Colonic mucosa (tissue), 4 donors: ENCODE measurements around the gene ATAD3B. TPM values are rescaled to one million over a fixed set of nuclear protein-coding genes. Genes with fewer than 3 reads are reported as not detected.

Experiments used
- DNase-seq: peaks from one replicate; pipeline ENCODE4 v3.0.0-alpha.2; 2020
- H3K27ac ChIP-seq: fragments of 200-600 bp; one replicate; pipeline ENCODE4 v1.8.0; 2021
- H3K27me3 ChIP-seq: fragments of 200-600 bp; one replicate; pipeline ENCODE4 v1.8.0; 2021
- H3K36me3 ChIP-seq: fragments of 200-600 bp; one replicate; pipeline ENCODE4 v1.8.0; 2021
- H3K4me1 ChIP-seq: fragments of 200-600 bp; one replicate; pipeline ENCODE4 v1.8.0; 2021; ENCODE audit warnings: mild to moderate bottlenecking
- H3K4me3 ChIP-seq: fragments of 200-600 bp; one replicate; pipeline ENCODE4 v1.8.0; 2021
- H3K9ac ChIP-seq, 2 donors: one replicate each; pipeline ENCODE4 v1.7.0; 2013; ENCODE audit warnings: control low read depth in 2 of 2, low read depth in 2 of 2, low read length in 2 of 2
- H3K9me3 ChIP-seq: fragments of 200-600 bp; one replicate; pipeline ENCODE4 v1.8.0; 2021
- CTCF ChIP-seq: fragments of 200-600 bp; IDR thresholded peaks from one replicate; pipeline ENCODE4 v1.8.0; 2022; ENCODE audit warnings: antibody characterized with exemption, mild to moderate bottlenecking
- intact Hi-C: fragments of 100-400 bp; cut with DNase I; formaldehyde crosslinking; loops from one replicate; pipeline ENCODE4 v1.14.1; 2022
- total RNA-seq, 2 donors: library from RNA; stranded (reverse); fragmentation: NEBNext Ultra II Directional in 1 of 2; extraction: Animal tissue kit (Norgen Biotek cat#: 25700) in 1 of 2; gene quantifications; one replicate each; pipeline ENCODE4 v1.2.1, GENCODE V29; 2021
- donor health status: healthy.
- donor health status: DM: no; HTN: no; CAD: no.
- donor health status: DM: no; HTN: no; CAD: no.

ATAD3B gene
- total RNA-seq, 2 donors from 2014 or later, result 16.6 to 62.9 TPM

DNA sequence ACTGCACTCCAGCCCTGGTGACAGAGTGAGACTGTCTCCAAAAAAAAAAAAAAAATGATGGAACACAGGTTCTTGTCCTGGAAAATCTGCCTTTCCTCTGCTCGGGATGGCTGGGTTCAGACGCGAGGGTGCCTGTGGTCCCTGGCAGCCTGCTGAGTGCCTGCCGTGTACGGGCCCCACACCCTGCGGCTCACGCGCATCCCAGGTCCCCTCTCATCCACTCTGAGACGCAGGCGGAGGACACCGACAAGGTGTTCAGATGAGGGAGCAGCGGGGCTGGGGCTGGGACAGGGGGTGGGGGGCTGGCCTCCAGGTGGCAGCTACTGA is 46.2 kb upstream of the ATAD3B start:
- H3K27ac ChIP-seq, result no peak overlapping the region
- TF ChIP-seq CTCF, result no peak
- H3K27me3 ChIP-seq, result peaks cover 7% of the 10 kb centered on the region
- no peaks in the 10 kb centered on the region for H3K36me3 ChIP-seq
- no peak overlapping the region for H3K4me3 ChIP-seq
- H3K9ac ChIP-seq, result no peak overlapping the region
- intact Hi-C loops, result no loop called here
- DNase-seq, result no peak
- H3K9me3 ChIP-seq, result no peaks in the 10 kb centered on the region
- H3K4me1 ChIP-seq, result no peaks in the 10 kb centered on the region

DNA sequence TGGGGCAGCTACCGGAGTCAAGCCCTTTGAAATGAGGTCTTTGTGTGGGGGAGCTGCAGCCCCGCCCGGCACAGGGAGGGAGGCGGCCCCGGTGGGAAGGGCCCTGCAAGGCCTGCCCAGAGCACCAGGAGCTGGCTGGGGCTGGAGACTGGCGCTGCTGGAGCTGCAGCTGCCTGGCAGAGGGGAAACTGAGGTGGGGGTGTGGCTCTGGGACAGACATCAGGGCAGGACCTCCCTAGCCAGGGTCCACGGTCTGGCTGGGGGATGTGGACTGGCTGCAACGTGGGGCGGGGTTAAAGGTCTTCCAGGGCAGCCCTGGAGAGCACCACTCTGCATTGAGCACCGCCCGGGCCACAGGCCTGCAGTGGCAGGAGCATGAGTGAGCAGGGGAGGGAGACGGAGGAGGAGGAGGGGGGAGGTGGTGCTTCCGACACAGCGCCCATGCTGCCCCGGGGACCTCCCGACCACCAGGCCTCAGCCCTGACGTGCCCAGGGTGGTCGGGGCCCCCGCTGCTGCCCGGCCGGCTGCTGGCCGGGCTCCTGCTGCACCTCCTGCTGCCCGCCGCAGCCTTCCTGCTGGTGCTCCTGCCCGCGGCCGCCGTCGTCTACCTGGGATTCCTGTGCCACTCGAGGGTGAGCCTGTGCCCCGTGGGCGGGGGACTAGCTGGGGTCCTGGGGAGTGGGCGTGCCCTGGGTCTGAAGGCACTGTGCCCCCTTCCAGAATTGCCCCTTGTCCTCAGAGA is 45.6 kb upstream of the ATAD3B start:
- peaks cover 7% of the 10 kb centered on the region for H3K27me3 ChIP-seq
- no peak overlapping the region for H3K4me3 ChIP-seq
- H3K36me3 ChIP-seq, result no peaks in the 10 kb centered on the region
- no peak overlapping the region for H3K27ac ChIP-seq
- no peak for DNase-seq
- H3K4me1 ChIP-seq, result no peaks in the 10 kb centered on the region
- intact Hi-C loops, result no loop called here
- TF ChIP-seq CTCF, result no peak
- no peak overlapping the region for H3K9ac ChIP-seq
- H3K9me3 ChIP-seq, result no peaks in the 10 kb centered on the region

GRCh38 chr1:1426496-1427105 is 45.0 kb upstream of the ATAD3B start:
- no peak overlapping the region for H3K9ac ChIP-seq
- TF ChIP-seq CTCF, result no peak
- no peaks in the 10 kb centered on the region for H3K9me3 ChIP-seq
- H3K27me3 ChIP-seq, result peaks cover 7% of the 10 kb centered on the region
- H3K4me1 ChIP-seq, result no peaks in the 10 kb centered on the region
- no peak overlapping the region for H3K4me3 ChIP-seq
- no peaks in the 10 kb centered on the region for H3K36me3 ChIP-seq
- no peak for DNase-seq
- intact Hi-C loops, result no loop called here
- no peak overlapping the region for H3K27ac ChIP-seq

GRCh38 chr1:1427106-1427819 is 44.3 kb upstream of the ATAD3B start:
- no peak overlapping the region for H3K27ac ChIP-seq
- H3K36me3 ChIP-seq, result no peaks in the 10 kb centered on the region
- peak overlapping the region; percentile 11 for H3K4me3 ChIP-seq
- H3K27me3 ChIP-seq, result peaks cover 7% of the 10 kb centered on the region
- intact Hi-C loops, result no loop called here
- H3K9ac ChIP-seq, result no peak overlapping the region
- no peaks in the 10 kb centered on the region for H3K9me3 ChIP-seq
- no peak for TF ChIP-seq CTCF
- H3K4me1 ChIP-seq, result peaks cover 3% of the 10 kb centered on the region
- no peak for DNase-seq

GRCh38 chr1:1427820-1428148 is 43.8 kb upstream of the ATAD3B start:
- intact Hi-C loops, result no loop called here
- no peak for TF ChIP-seq CTCF
- Histone ChIP-seq H3K27me3 (peaks cover 7% of the 10 kb centered on the region), H3K4me3 (peak overlapping the region; percentile 11), H3K9ac (no peak overlapping the region), H3K36me3 (no peaks in the 10 kb centered on the region), H3K9me3 (no peaks in the 10 kb centered on the region), H3K27ac (no peak overlapping the region), H3K4me1 (peaks cover 8% of the 10 kb centered on the region)
- DNase-seq, result no peak
